Tibial artery (tissue), 4 donors: ENCODE results near the gene DDX1.

Source experiments
- DNase-seq, 2 donors: peaks; one replicate each; pipeline ENCODE4 v3.0.0-alpha.2; 2019
- H3K27ac ChIP-seq, 2 donors: fragments of 200-600 bp; sonication (generic) in 1 of 2; 1 replicate in 1 of 2; 2 replicates in 1 of 2; pipeline ENCODE4 v1.5.1; 2018 to 2019; ENCODE audit warnings: mild to moderate bottlenecking in 1 of 2
- H3K27me3 ChIP-seq, 2 donors: fragments of 200-600 bp; sonication (generic) in 1 of 2; one replicate each; pipeline versions ENCODE4 v1.5.1 to v1.6.0; 2016 to 2019
- H3K36me3 ChIP-seq, 3 donors: fragments of 200-600 bp; sonication (generic) in 2 of 3; one replicate each; pipeline ENCODE4 v1.5.1; 2016 to 2019; ENCODE audit warnings: mild to moderate bottlenecking in 2 of 3
- H3K4me1 ChIP-seq, 4 donors: fragments of 200-600 bp; sonication (generic) in 2 of 4; 1 replicate in 3 of 4; 2 replicates in 1 of 4; pipeline ENCODE4 v1.5.1; 2016 to 2019
- H3K4me3 ChIP-seq, 2 donors: fragments of 200-600 bp; sonication (generic) in 1 of 2; 1 replicate in 1 of 2; 2 replicates in 1 of 2; pipeline ENCODE4 v1.5.1; 2018 to 2019; ENCODE audit warnings: mild to moderate bottlenecking in 2 of 2
- H3K9me3 ChIP-seq, 3 donors: fragments of 200-600 bp; sonication (generic) in 1 of 3; one replicate each; pipeline ENCODE4 v1.5.1; 2016 to 2019
- CTCF ChIP-seq, 2 experiments: fragments of 200-600 bp in 1 of 2; fragments of 450-650 bp in 1 of 2; IDR thresholded peaks; one replicate each; pipeline ENCODE4 v1.5.1; 2017 to 2019; ENCODE audit warnings: antibody characterized with exemption in 2 of 2, mild to moderate bottlenecking in 1 of 2, moderate library complexity in 1 of 2
- intact Hi-C: fragments of 100-400 bp; cut with DNase I; formaldehyde crosslinking; loops from one replicate; pipeline ENCODE4 v1.15.0; 2023; ENCODE audit warnings: low total_unique reads

DDX1 gene

GRCh38 chr2:15555760-15556193, 35.9 kb upstream of the DDX1 start:
- TF ChIP-seq CTCF (IDR thresholded peaks at IDR 0.05) = no peak
- Histone ChIP-seq H3K36me3 (peaks cover 0 to 14% (median 9%) of the 10 kb centered on the region in 3 donors), H3K27me3 (no peaks in the 10 kb centered on the region), H3K9me3 (no peaks in the 10 kb centered on the region), H3K4me1 (peaks cover 0 to 23% (median 18%) of the 10 kb centered on the region in 4 donors), H3K4me3 (no peak overlapping the region), H3K27ac (no peak overlapping the region)
- intact Hi-C loops = no loop called here
- DNase-seq = no peak

- H3K4me3 ChIP-seq = no peak overlapping the region
- no peak for DNase-seq
- peaks cover 0 to 13% (median 9%) of the 10 kb centered on the region in 3 donors for H3K36me3 ChIP-seq
- no peaks in the 10 kb centered on the region for H3K9me3 ChIP-seq
- intact Hi-C loops = no loop called here
- H3K4me1 ChIP-seq = peaks cover 0 to 23% (median 18%) of the 10 kb centered on the region in 4 donors
- H3K27me3 ChIP-seq = no peaks in the 10 kb centered on the region
- H3K27ac ChIP-seq = no peak overlapping the region
- no peak for TF ChIP-seq CTCF (IDR thresholded peaks at IDR 0.05)
Measured at GRCh38 chr2:15556311-15556930, 35.2 kb upstream of the DDX1 start.

- no peaks in the 10 kb centered on the region for H3K27me3 ChIP-seq
- H3K4me1 ChIP-seq = peaks cover 0 to 23% (median 18%) of the 10 kb centered on the region in 4 donors
- no peaks in the 10 kb centered on the region for H3K9me3 ChIP-seq
- H3K36me3 ChIP-seq = peaks cover 0 to 5% (median under 1%) of the 10 kb centered on the region in 3 donors
- H3K27ac ChIP-seq = no peak overlapping the region
- intact Hi-C loops = no loop called here
- no peak for DNase-seq
- H3K4me3 ChIP-seq = no peak overlapping the region
- no peak for TF ChIP-seq CTCF (IDR thresholded peaks at IDR 0.05)
Measured at GRCh38 chr2:15557887-15558311, 33.8 kb upstream of the DDX1 start.

GRCh38 chr2:15559379-15560139, 32.1 kb upstream of the DDX1 start:
- peak overlapping the region; percentile 70 to 84 for H3K4me3 ChIP-seq
- intact Hi-C loops = no loop called here

More at GRCh38 chr2:15559379-15560139, 32.1 kb upstream of the DDX1 start:
- no peak overlapping the region for H3K27ac ChIP-seq
- H3K9me3 ChIP-seq = no peaks in the 10 kb centered on the region
- peaks cover 0 to 23% (median 18%) of the 10 kb centered on the region in 4 donors for H3K4me1 ChIP-seq
- no peaks in the 10 kb centered on the region for H3K27me3 ChIP-seq
- DNase-seq = no peak
- no peak for TF ChIP-seq CTCF (IDR thresholded peaks at IDR 0.05)
- H3K36me3 ChIP-seq = no peaks in the 10 kb centered on the region
